HCT116 (cell line): Measurements from ENCODE around the gene CCDC188. TPM values are rescaled to one million over a fixed set of nuclear protein-coding genes. Genes with fewer than 3 reads are reported as not detected.

Experiments
- ATAC-seq: fragments of 200-7000 bp; cut with Tn5 transposase; 2 replicates; pipeline ENCODE4 v1.9.1; 2020; ENCODE audit warnings: mild to moderate bottlenecking, moderate library complexity
- BruUV-seq: library from RNA; stranded (reverse); fragments of 400-500 nt; replicated peaks from 2 replicates; lab custom pipeline; 2021; lab: Mats Ljungman, UMichigan
- CTCF ChIA-PET: fragments of 300-600 bp; sonication (Branson Sonifier 250); formaldehyde crosslinking; loops from one replicate; lab custom pipeline; 2021; ENCODE audit warnings: antibody characterized with exemption; lab: Charles Lee
- POLR2A ChIA-PET: fragments of 300-600, 350-600 bp; sonication (Branson Sonifier 250); formaldehyde crosslinking; loops from one replicate; lab custom pipeline; 2021; ENCODE audit warnings: antibody characterized with exemption; lab: Charles Lee
- RAD21 ChIA-PET, 2 experiments: fragments of 300-600 bp; sonication (Branson Sonifier 250); formaldehyde crosslinking; loops; one replicate each; lab custom pipeline; 2023; ENCODE audit warnings: low total read pairs in 2 of 2; ENCODE audit not compliant: uncharacterized antibody in 2 of 2, unreplicated experiment in 2 of 2, low non-redundant PET in 1 of 2; lab: Charles Lee
- DNase-seq: peaks from one replicate; pipeline ENCODE4 v3.0.0-alpha.2; 2010; ENCODE audit warnings: low read depth, low spot score
- H2AFZ ChIP-seq: fragments of 200-600 bp; shearing (Covaris generic), sonication (generic); 2 replicates; pipeline ENCODE4 v1.6.1; 2017; ENCODE audit warnings: low read depth, mixed run types, mixed read lengths, antibody characterized with exemption, low read length; ENCODE audit not compliant: poor library complexity, severe bottlenecking
- H3K27ac ChIP-seq: 2 replicates; pipeline ENCODE4 v1.5.1; 2012; ENCODE audit warnings: low read depth, low read length
- H3K27me3 ChIP-seq: fragments of 200-600 bp; sonication (generic); 2 replicates; pipeline ENCODE4 v1.6.1; 2016; ENCODE audit warnings: mixed run types, low read length, mixed read lengths; ENCODE audit not compliant: insufficient read depth
- H3K36me3 ChIP-seq, 2 experiments: fragments of 200-500 bp in 1 of 2; fragments of 200-600 bp in 1 of 2; sonication (Bioruptor generic) in 1 of 2; sonication (generic) in 1 of 2; 2 replicates each; pipeline versions ENCODE4 v1.5.1 to v1.6.1; 2014 to 2016; ENCODE audit warnings: low read length in 2 of 2, inconsistent platforms in 1 of 2, mixed read lengths in 1 of 2, mixed run types in 1 of 2; ENCODE audit not compliant: insufficient read depth in 2 of 2, control insufficient read depth in 1 of 2
- H3K4me1 ChIP-seq, 2 experiments: fragments of 200-600 bp in 1 of 2; sonication (generic) in 1 of 2; 2 replicates each; pipeline versions ENCODE4 v1.5.1 to v1.6.1; 2012 to 2017; ENCODE audit warnings: low read length in 2 of 2, inconsistent platforms in 1 of 2, mild to moderate bottlenecking in 1 of 2, mixed read lengths in 1 of 2, mixed run types in 1 of 2, moderate library complexity in 1 of 2; ENCODE audit not compliant: insufficient read depth in 2 of 2, control insufficient read depth in 1 of 2
- H3K4me2 ChIP-seq: fragments of 200-600 bp; sonication (generic); 2 replicates; pipeline ENCODE4 v1.6.1; 2017; ENCODE audit warnings: mixed run types, low read length, mixed read lengths
- H3K4me3 ChIP-seq, 2 experiments: fragments of 200-600 bp in 1 of 2; sonication (generic) in 1 of 2; replicated peaks in 1 of 2; 2 replicates each; pipeline ENCODE4 v1.5.1; 2011 to 2016; ENCODE audit warnings: low read length in 2 of 2, control low read depth in 1 of 2, low read depth in 1 of 2, mild to moderate bottlenecking in 1 of 2, mixed read lengths in 1 of 2, mixed run types in 1 of 2
- H3K79me2 ChIP-seq: fragments of 200-600 bp; sonication (generic); 2 replicates; pipeline ENCODE4 v1.6.1; 2017; ENCODE audit warnings: mild to moderate bottlenecking, mixed run types, low read length, moderate library complexity, mixed read lengths; ENCODE audit not compliant: insufficient read depth
- H3K9ac ChIP-seq: fragments of 200-600 bp; sonication (generic); 2 replicates; pipeline ENCODE4 v1.6.1; 2016; ENCODE audit warnings: low read length, mixed read lengths
- H3K9me2 ChIP-seq: fragments of 200-600 bp; sonication (generic), shearing (Covaris generic); 2 replicates; pipeline ENCODE4 v1.6.1; 2017; ENCODE audit warnings: mixed run types, mild to moderate bottlenecking, moderate library complexity; ENCODE audit not compliant: insufficient read depth
- H3K9me3 ChIP-seq, 2 experiments: fragments of 200-500 bp in 1 of 2; fragments of 200-600 bp in 1 of 2; sonication (Bioruptor generic) in 1 of 2; sonication (generic) in 1 of 2; 2 replicates each; pipeline ENCODE4 v1.6.1; 2014 to 2017; ENCODE audit warnings: low read length in 2 of 2, mixed read lengths in 2 of 2, inconsistent platforms in 1 of 2, low read depth in 1 of 2, mild to moderate bottlenecking in 1 of 2, mixed run types in 1 of 2, moderate library complexity in 1 of 2; ENCODE audit not compliant: control insufficient read depth in 1 of 2, insufficient read depth in 1 of 2
- H4K20me1 ChIP-seq: fragments of 200-600 bp; sonication (generic), shearing (Covaris generic); 2 replicates; pipeline ENCODE4 v1.6.1; 2017; ENCODE audit warnings: mixed run types, mild to moderate bottlenecking, moderate library complexity; ENCODE audit not compliant: insufficient read depth
- ATF3 ChIP-seq: IDR thresholded peaks from 2 replicates; pipeline ENCODE4 v1.6.1; 2012
- CBX3 ChIP-seq: IDR thresholded peaks from 2 replicates; pipeline ENCODE4 v1.6.1; 2012; ENCODE audit warnings: low read depth
- CEBPB ChIP-seq: IDR thresholded peaks from 2 replicates; pipeline ENCODE4 v1.6.1; 2012; ENCODE audit warnings: low read depth
- EGR1 ChIP-seq: IDR thresholded peaks from 2 replicates; pipeline ENCODE4 v1.6.1; 2012; ENCODE audit warnings: low read depth
- ELF1 ChIP-seq: IDR thresholded peaks from 2 replicates; pipeline ENCODE4 v1.6.1; 2012; ENCODE audit warnings: low read depth, borderline replicate concordance
- EZH2 ChIP-seq: fragments of 200-600 bp; sonication (generic); IDR thresholded peaks from 2 replicates; pipeline ENCODE4 v1.6.1; 2017; ENCODE audit warnings: antibody characterized with exemption, mixed run types
- EZH2phosphoT487 ChIP-seq: fragments of 200-600 bp; IDR thresholded peaks from 2 replicates; pipeline ENCODE4 v1.6.1; 2018; ENCODE audit warnings: antibody characterized with exemption, borderline replicate concordance
- FOSL1 ChIP-seq: IDR thresholded peaks from 2 replicates; pipeline ENCODE4 v1.6.1; 2012; ENCODE audit warnings: low read depth
- JUND ChIP-seq: IDR thresholded peaks from 2 replicates; pipeline ENCODE4 v1.6.1; 2012
- MAX ChIP-seq: IDR thresholded peaks from 2 replicates; pipeline ENCODE4 v1.6.1; 2012
- POLR2A ChIP-seq: IDR thresholded peaks from 2 replicates; pipeline ENCODE4 v1.7.0; 2011; ENCODE audit warnings: borderline replicate concordance; ENCODE audit not compliant: insufficient read depth, insufficient read length; ENCODE audit errors: extremely low read depth
- RAD21 ChIP-seq: IDR thresholded peaks from 2 replicates; pipeline ENCODE4 v1.6.1; 2012; ENCODE audit warnings: low read depth, mild to moderate bottlenecking
- SP1 ChIP-seq: IDR thresholded peaks from 2 replicates; pipeline ENCODE4 v1.6.1; 2012; ENCODE audit warnings: low read depth
- SRF ChIP-seq: IDR thresholded peaks from 2 replicates; pipeline ENCODE4 v1.6.1; 2012; ENCODE audit warnings: low read depth
- ZFX ChIP-seq: fragments of 450-650 bp; IDR thresholded peaks from 2 replicates; pipeline ENCODE4 v1.6.1; 2017
- ZNF274 ChIP-seq: fragments of 200-500 bp; sonication (Bioruptor generic); IDR thresholded peaks from 2 replicates; pipeline ENCODE4 v1.6.1; 2014; ENCODE audit warnings: mild to moderate bottlenecking, low read depth, low read length, inconsistent platforms
- intact Hi-C: fragments of 100-400 bp; cut with micrococcal nuclease; formaldehyde crosslinking; loops from 2 replicates; pipeline ENCODE4 v1.10.0; 2022
- total RNA-seq: library from RNA; stranded (reverse); gene quantifications from one replicate; pipeline ENCODE4 v1.2.1, GENCODE V29; 2021; ENCODE audit not compliant: unreplicated experiment
- TF ChIP-seq, protein P1 (sequence below), 3 experiments: fragments of 200-600 bp in 1 of 3; sonication (generic) in 1 of 3; IDR thresholded peaks in 2 of 3; conservative IDR thresholded peaks in 1 of 3; 2 replicates each; pipeline ENCODE4 v1.5.1; 2012 to 2017; ENCODE audit warnings: low read depth in 2 of 3, low read length in 2 of 3, antibody characterized with exemption in 1 of 3, borderline replicate concordance in 1 of 3, control low read depth in 1 of 3, mild to moderate bottlenecking in 1 of 3, mixed read lengths in 1 of 3, mixed run types in 1 of 3, moderate library complexity in 1 of 3; ENCODE audit not compliant: insufficient read depth in 1 of 3
- TF ChIP-seq, protein P2 (sequence below): IDR thresholded peaks from 2 replicates; pipeline ENCODE4 v1.6.1; 2011; ENCODE audit warnings: mild to moderate bottlenecking, low read length, moderate library complexity; ENCODE audit not compliant: insufficient replicate concordance; ENCODE audit errors: extremely low read depth

Gene CCDC188
- total RNA-seq, 1 experiment from 2014 or later, result not detected

GRCh38 chr22:20173772-20174171, 22.9 kb upstream of the CCDC188 start:
- ChIA-PET POLR2A (no interaction called here), RAD21 (no interaction called here), CTCF (no interaction called here)
- no TSS peak for BruUV-seq
- Histone ChIP-seq H3K4me3 (no peak overlapping the region), H4K20me1 (no peaks in the 10 kb centered on the region), H3K9me3 (no peaks in the 10 kb centered on the region), H3K27ac (no peak overlapping the region), H3K27me3 (no peaks in the 10 kb centered on the region), H3K9ac (no peak overlapping the region), H3K9me2 (no peaks in the 10 kb centered on the region), H3K79me2 (no peaks in the 10 kb centered on the region), H3K4me1 (no peaks in the 10 kb centered on the region; a peak in 1 of 4 replicates), H3K4me2 (no peak overlapping the region), H3K36me3 (no peaks in the 10 kb centered on the region), H2AFZ (no peak overlapping the region)
- intact Hi-C loops, result no loop called here
- TF ChIP-seq FOSL1 (no peak), JUND (no peak)
- ATAC-seq (no peak), DNase-seq (no peak)

- no peak overlapping the region for H2AFZ ChIP-seq
- H3K4me2 ChIP-seq, result no peak overlapping the region
- no peaks in the 10 kb centered on the region; a peak in 1 of 4 replicates for H3K4me1 ChIP-seq
- no peaks in the 10 kb centered on the region for H4K20me1 ChIP-seq
- H3K9me3 ChIP-seq, result no peaks in the 10 kb centered on the region
- no TSS peak for BruUV-seq
- H3K27me3 ChIP-seq, result no peaks in the 10 kb centered on the region
- H3K4me3 ChIP-seq, result no peak overlapping the region
- H3K27ac ChIP-seq, result no peak overlapping the region
- ChIA-PET RAD21 (no interaction called here), POLR2A (no interaction called here), CTCF (no interaction called here)
- no peaks in the 10 kb centered on the region for H3K79me2 ChIP-seq
- DNase-seq, result no peak
- intact Hi-C loops, result no loop called here
- H3K36me3 ChIP-seq, result no peaks in the 10 kb centered on the region
- no peaks in the 10 kb centered on the region for H3K9me2 ChIP-seq
- no peak for ATAC-seq
- no peak overlapping the region for H3K9ac ChIP-seq
- no peak for TF ChIP-seq EZH2
- no peak for TF ChIP-seq EGR1
- no peak for TF ChIP-seq CBX3
- TF ChIP-seq, protein P1, sequence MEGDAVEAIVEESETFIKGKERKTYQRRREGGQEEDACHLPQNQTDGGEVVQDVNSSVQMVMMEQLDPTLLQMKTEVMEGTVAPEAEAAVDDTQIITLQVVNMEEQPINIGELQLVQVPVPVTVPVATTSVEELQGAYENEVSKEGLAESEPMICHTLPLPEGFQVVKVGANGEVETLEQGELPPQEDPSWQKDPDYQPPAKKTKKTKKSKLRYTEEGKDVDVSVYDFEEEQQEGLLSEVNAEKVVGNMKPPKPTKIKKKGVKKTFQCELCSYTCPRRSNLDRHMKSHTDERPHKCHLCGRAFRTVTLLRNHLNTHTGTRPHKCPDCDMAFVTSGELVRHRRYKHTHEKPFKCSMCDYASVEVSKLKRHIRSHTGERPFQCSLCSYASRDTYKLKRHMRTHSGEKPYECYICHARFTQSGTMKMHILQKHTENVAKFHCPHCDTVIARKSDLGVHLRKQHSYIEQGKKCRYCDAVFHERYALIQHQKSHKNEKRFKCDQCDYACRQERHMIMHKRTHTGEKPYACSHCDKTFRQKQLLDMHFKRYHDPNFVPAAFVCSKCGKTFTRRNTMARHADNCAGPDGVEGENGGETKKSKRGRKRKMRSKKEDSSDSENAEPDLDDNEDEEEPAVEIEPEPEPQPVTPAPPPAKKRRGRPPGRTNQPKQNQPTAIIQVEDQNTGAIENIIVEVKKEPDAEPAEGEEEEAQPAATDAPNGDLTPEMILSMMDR (IDR thresholded peaks at IDR 0.05 in 2 of 3, conservative IDR thresholded peaks at IDR 0.05 in 1 of 3; ENCODE audit: borderline replicate concordance in 1 of 3, insufficient read depth in 1 of 3, low read depth in 2 of 3, low read length in 2 of 3), result no peak
- TF ChIP-seq EZH2phosphoT487, result no peak
- no peak for TF ChIP-seq SP1
- TF ChIP-seq ZNF274, result no peak
- TF ChIP-seq CEBPB, result no peak
- no peak for TF ChIP-seq POLR2A
- TF ChIP-seq RAD21, result no peak
- TF ChIP-seq SRF, result no peak
- TF ChIP-seq, protein P2, sequence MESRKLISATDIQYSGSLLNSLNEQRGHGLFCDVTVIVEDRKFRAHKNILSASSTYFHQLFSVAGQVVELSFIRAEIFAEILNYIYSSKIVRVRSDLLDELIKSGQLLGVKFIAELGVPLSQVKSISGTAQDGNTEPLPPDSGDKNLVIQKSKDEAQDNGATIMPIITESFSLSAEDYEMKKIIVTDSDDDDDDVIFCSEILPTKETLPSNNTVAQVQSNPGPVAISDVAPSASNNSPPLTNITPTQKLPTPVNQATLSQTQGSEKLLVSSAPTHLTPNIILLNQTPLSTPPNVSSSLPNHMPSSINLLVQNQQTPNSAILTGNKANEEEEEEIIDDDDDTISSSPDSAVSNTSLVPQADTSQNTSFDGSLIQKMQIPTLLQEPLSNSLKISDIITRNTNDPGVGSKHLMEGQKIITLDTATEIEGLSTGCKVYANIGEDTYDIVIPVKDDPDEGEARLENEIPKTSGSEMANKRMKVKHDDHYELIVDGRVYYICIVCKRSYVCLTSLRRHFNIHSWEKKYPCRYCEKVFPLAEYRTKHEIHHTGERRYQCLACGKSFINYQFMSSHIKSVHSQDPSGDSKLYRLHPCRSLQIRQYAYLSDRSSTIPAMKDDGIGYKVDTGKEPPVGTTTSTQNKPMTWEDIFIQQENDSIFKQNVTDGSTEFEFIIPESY, result no peak
- TF ChIP-seq ATF3, result no peak
- no peak for TF ChIP-seq ZFX
- TF ChIP-seq ELF1, result no peak
- no peak for TF ChIP-seq MAX
These were observed 22.4 kb upstream of the CCDC188 start for GRCh38 chr22:20173246-20173645.
